HCT116 (cell line): ENCODE data around the gene WDR4.

ENCODE experiments used
- EZH2 ChIP-seq: fragments of 200-600 bp; sonication (generic); IDR thresholded peaks from 2 replicates; pipeline ENCODE4 v1.6.1; 2017; ENCODE audit warnings: antibody characterized with exemption, mixed run types
- POLR2A ChIP-seq: IDR thresholded peaks from 2 replicates; pipeline ENCODE4 v1.7.0; 2011; ENCODE audit warnings: borderline replicate concordance; ENCODE audit not compliant: insufficient read depth, insufficient read length; ENCODE audit errors: extremely low read depth
- POLR2AphosphoS5 ChIP-seq: IDR thresholded peaks from 2 replicates; pipeline ENCODE4 v1.6.1; 2011; ENCODE audit warnings: mild to moderate bottlenecking, low read depth, low read length, moderate library complexity
- SIN3A ChIP-seq: IDR thresholded peaks from 2 replicates; pipeline ENCODE4 v1.6.1; 2012; ENCODE audit warnings: low read depth
- SRF ChIP-seq: IDR thresholded peaks from 2 replicates; pipeline ENCODE4 v1.6.1; 2012; ENCODE audit warnings: low read depth
- YY1 ChIP-seq: IDR thresholded peaks from 2 replicates; pipeline ENCODE4 v1.6.1; 2011; ENCODE audit warnings: low read length, low read depth, moderate library complexity, mild to moderate bottlenecking; ENCODE audit not compliant: insufficient replicate concordance; ENCODE audit errors: extremely low read depth
- ZNF274 ChIP-seq: fragments of 200-500 bp; sonication (Bioruptor generic); IDR thresholded peaks from 2 replicates; pipeline ENCODE4 v1.6.1; 2014; ENCODE audit warnings: mild to moderate bottlenecking, low read depth, low read length, inconsistent platforms
- TF ChIP-seq, protein P1 (sequence below), 3 experiments: fragments of 200-600 bp in 1 of 3; sonication (generic) in 1 of 3; IDR thresholded peaks in 2 of 3; conservative IDR thresholded peaks in 1 of 3; 2 replicates each; pipeline ENCODE4 v1.5.1; 2012 to 2017; ENCODE audit warnings: low read depth in 2 of 3, low read length in 2 of 3, antibody characterized with exemption in 1 of 3, borderline replicate concordance in 1 of 3, control low read depth in 1 of 3, mild to moderate bottlenecking in 1 of 3, mixed read lengths in 1 of 3, mixed run types in 1 of 3, moderate library complexity in 1 of 3; ENCODE audit not compliant: insufficient read depth in 1 of 3

DNA sequence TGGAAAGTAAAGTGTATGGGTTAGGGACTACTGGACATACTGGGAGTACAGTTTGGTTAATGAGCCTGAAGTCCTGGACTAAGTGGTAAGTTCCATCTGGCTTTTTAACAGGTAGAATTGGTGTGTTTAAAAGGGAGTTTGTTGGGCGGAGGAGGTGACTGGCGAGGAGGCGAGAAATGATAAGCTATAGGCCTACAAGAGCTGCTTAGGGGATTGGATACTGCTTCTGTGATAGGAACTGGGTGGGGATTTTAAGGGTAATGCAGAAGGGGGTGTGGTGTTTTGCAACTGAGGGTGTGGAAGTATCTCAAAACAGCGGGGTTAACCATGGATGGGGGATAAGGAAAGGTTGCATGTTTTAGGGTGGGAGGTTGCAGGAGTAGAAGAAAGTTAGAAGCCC, 42.6 kb upstream of the WDR4 start:
- no peak for TF ChIP-seq POLR2AphosphoS5
- no peak for TF ChIP-seq POLR2A
- TF ChIP-seq YY1: no peak
- TF ChIP-seq, protein P1, sequence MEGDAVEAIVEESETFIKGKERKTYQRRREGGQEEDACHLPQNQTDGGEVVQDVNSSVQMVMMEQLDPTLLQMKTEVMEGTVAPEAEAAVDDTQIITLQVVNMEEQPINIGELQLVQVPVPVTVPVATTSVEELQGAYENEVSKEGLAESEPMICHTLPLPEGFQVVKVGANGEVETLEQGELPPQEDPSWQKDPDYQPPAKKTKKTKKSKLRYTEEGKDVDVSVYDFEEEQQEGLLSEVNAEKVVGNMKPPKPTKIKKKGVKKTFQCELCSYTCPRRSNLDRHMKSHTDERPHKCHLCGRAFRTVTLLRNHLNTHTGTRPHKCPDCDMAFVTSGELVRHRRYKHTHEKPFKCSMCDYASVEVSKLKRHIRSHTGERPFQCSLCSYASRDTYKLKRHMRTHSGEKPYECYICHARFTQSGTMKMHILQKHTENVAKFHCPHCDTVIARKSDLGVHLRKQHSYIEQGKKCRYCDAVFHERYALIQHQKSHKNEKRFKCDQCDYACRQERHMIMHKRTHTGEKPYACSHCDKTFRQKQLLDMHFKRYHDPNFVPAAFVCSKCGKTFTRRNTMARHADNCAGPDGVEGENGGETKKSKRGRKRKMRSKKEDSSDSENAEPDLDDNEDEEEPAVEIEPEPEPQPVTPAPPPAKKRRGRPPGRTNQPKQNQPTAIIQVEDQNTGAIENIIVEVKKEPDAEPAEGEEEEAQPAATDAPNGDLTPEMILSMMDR (IDR thresholded peaks at IDR 0.05 in 2 of 3, conservative IDR thresholded peaks at IDR 0.05 in 1 of 3; ENCODE audit: borderline replicate concordance in 1 of 3, insufficient read depth in 1 of 3, low read depth in 2 of 3, low read length in 2 of 3): no peak
- no peak for TF ChIP-seq EZH2
- no peak for TF ChIP-seq SRF
- TF ChIP-seq ZNF274: no peak
- TF ChIP-seq SIN3A: no peak
